ENCODE results near the gene RCHY1. TPM values are rescaled to one million over a fixed set of nuclear protein-coding genes. Genes with fewer than 3 reads are reported as not detected.
"Not testable (repeated sequence)": the region's sequence is repeated elsewhere in the genome, so short reads cannot be mapped to it uniquely, and the experiment has no call there.

RCHY1 gene
- total RNA-seq, 2 experiments from 2014 or later: 33.1 to 33.3 TPM

GRCh38 chr4:75527482-75527881, 13.3 kb upstream of the RCHY1 start:
- intact Hi-C loops (cut with micrococcal nuclease): no loop called here
- ChIA-PET CTCF (interaction anchor here (2.5 kb wide), 1 partner anchor 12 kb away, joined by 11 read pairs; no protein-coding TSS in a partner anchor), POLR2A (no interaction called here)
- ATAC-seq (no peak), DNase-seq (no peak)
- TF ChIP-seq CTCF (IDR thresholded peaks at IDR 0.05): no peak
- peaks cover 7% of the 10 kb centered on the region for H3K4me1 Mint-ChIP-seq (ENCODE audit: low read depth)
- H3K4me3 Mint-ChIP-seq: no peak overlapping the region
- H3K9me3 Mint-ChIP-seq: peaks cover 8% of the 10 kb centered on the region
- H3K27me3 Mint-ChIP-seq: no peaks in the 10 kb centered on the region
- peaks cover 64% of the 10 kb centered on the region for H3K36me3 Mint-ChIP-seq (ENCODE audit: low read depth)
- no peak overlapping the region for H3K27ac Mint-ChIP-seq

- H3K4me3 Mint-ChIP-seq: no peak overlapping the region
- H3K4me1 Mint-ChIP-seq (ENCODE audit: low read depth): peaks cover 7% of the 10 kb centered on the region
- ATAC-seq: no peak
- POLR2A ChIA-PET: interaction anchor here (0.6 kb wide), 1 partner anchor 271 kb away, joined by 3 read pairs; no protein-coding TSS in a partner anchor
- H3K9me3 Mint-ChIP-seq: no peaks in the 10 kb centered on the region
- H3K36me3 Mint-ChIP-seq (ENCODE audit: low read depth): peaks cover 52% of the 10 kb centered on the region
- CTCF ChIA-PET: interaction anchor here (2.5 kb wide), 1 partner anchor 11 kb away, joined by 11 read pairs; no protein-coding TSS in a partner anchor
- no peak for DNase-seq
- H3K27me3 Mint-ChIP-seq: no peaks in the 10 kb centered on the region
- intact Hi-C loops (cut with micrococcal nuclease): no loop called here
- TF ChIP-seq CTCF (IDR thresholded peaks at IDR 0.05): no peak
- no peak overlapping the region for H3K27ac Mint-ChIP-seq
These were observed 11.7 kb upstream of the RCHY1 start for GRCh38 chr4:75525910-75526309.

- H3K4me3 Mint-ChIP-seq: no peak overlapping the region
- H3K27ac Mint-ChIP-seq: no peak overlapping the region
- no peak for DNase-seq
- ChIA-PET CTCF (interaction anchor here (0.7 kb wide), 1 partner anchor 199 kb away, joined by 3 read pairs; the partner anchor contains the start of gene USO1), POLR2A (interaction anchor here (1.0 kb wide), 1 partner anchor 18 kb away, joined by 3 read pairs; no protein-coding TSS in a partner anchor)
- intact Hi-C loops (cut with micrococcal nuclease): no loop called here
- H3K27me3 Mint-ChIP-seq: no peaks in the 10 kb centered on the region
- ATAC-seq: no peak
- H3K36me3 Mint-ChIP-seq (ENCODE audit: low read depth): peaks cover 52% of the 10 kb centered on the region
- peaks cover 10% of the 10 kb centered on the region for H3K4me1 Mint-ChIP-seq (ENCODE audit: low read depth)
- TF ChIP-seq CTCF (IDR thresholded peaks at IDR 0.05): no peak
- no peaks in the 10 kb centered on the region for H3K9me3 Mint-ChIP-seq
These were observed 10.9 kb upstream of the RCHY1 start for GRCh38 chr4:75525086-75525485.

GRCh38 chr4:75519452-75519851, 5.2 kb upstream of the RCHY1 start:
- H3K27me3 Mint-ChIP-seq; DNase-seq; H3K4me3 Mint-ChIP-seq; H3K27ac Mint-ChIP-seq; POLR2A ChIA-PET; CTCF ChIA-PET; H3K9me3 Mint-ChIP-seq; ATAC-seq; intact Hi-C loops (cut with micrococcal nuclease): not testable (repeated sequence)
- Mint-ChIP-seq H3K4me1 (ENCODE audit: low read depth) (peaks cover 42% of the 10 kb centered on the region), H3K36me3 (ENCODE audit: low read depth) (peaks cover 57% of the 10 kb centered on the region)

GRCh38 chr4:75516144-75516543, 1.9 kb upstream of the RCHY1 start:
- H3K4me1 Mint-ChIP-seq (ENCODE audit: low read depth): peaks cover 39% of the 10 kb centered on the region
- intact Hi-C loops (cut with micrococcal nuclease): no loop called here
- H3K27ac Mint-ChIP-seq: no peak overlapping the region
- CTCF ChIA-PET: interaction anchor here (1.0 to 3.0 kb wide), 3 partner anchors 11 to 208 kb away, joined by 3 to 12 read pairs (median 11); partner anchors contain the start of gene USO1
- no peak for DNase-seq
- H3K9me3 Mint-ChIP-seq: no peaks in the 10 kb centered on the region
- H3K4me3 Mint-ChIP-seq: no peak overlapping the region
- no peaks in the 10 kb centered on the region for H3K27me3 Mint-ChIP-seq
- POLR2A ChIA-PET: no interaction called here
- TF ChIP-seq CTCF (IDR thresholded peaks at IDR 0.05): no peak
- H3K36me3 Mint-ChIP-seq (ENCODE audit: low read depth): peaks cover 42% of the 10 kb centered on the region
- no peak for ATAC-seq
